GM21381 (cell line): ENCODE measurements around the gene PPM1N.
"Not testable (repeated sequence)": the region's sequence is repeated elsewhere in the genome, so short reads cannot be mapped to it uniquely, and the experiment has no call there.

Experiments
- ATAC-seq: cut with Tn5 transposase; IDR thresholded peaks from one replicate; pipeline ENCODE4 v1.9.1; 2021; ENCODE audit warnings: mild to moderate bottlenecking, moderate library complexity; ENCODE audit not compliant: unreplicated experiment

The PPM1N gene

GRCh38 chr19:45507872-45508416 lies 9.7 kb downstream of the PPM1N start:
- ATAC-seq = no peak

- ATAC-seq = no peak
These were observed 10.2 kb downstream of the PPM1N start for GRCh38 chr19:45508417-45508860.

- no peak for ATAC-seq
These were observed 10.8 kb downstream of the PPM1N start for GRCh38 chr19:45508861-45509691.

GRCh38 chr19:45509692-45510015 lies 11.4 kb downstream of the PPM1N start:
- ATAC-seq = no peak

GRCh38 chr19:45510352-45510751 lies 12.1 kb downstream of the PPM1N start:
- ATAC-seq = not testable (repeated sequence)

- ATAC-seq = no peak
These were observed 12.8 kb downstream of the PPM1N start for GRCh38 chr19:45511074-45511473.

- no peak for ATAC-seq
These were observed 14.7 kb downstream of the PPM1N start for GRCh38 chr19:45512881-45513483.

GRCh38 chr19:45514376-45515051 lies 16.3 kb downstream of the PPM1N start:
- no peak for ATAC-seq

- ATAC-seq = no peak
These were observed 16.9 kb downstream of the PPM1N start for GRCh38 chr19:45515081-45515624.

- no peak for ATAC-seq
These were observed 17.7 kb downstream of the PPM1N start for GRCh38 chr19:45515807-45516401.

- ATAC-seq = no peak
These were observed 19.0 kb downstream of the PPM1N start for GRCh38 chr19:45517238-45517637.

GRCh38 chr19:45517641-45518468 lies 19.6 kb downstream of the PPM1N start:
- no peak for ATAC-seq

GRCh38 chr19:45518469-45518826 lies 20.2 kb downstream of the PPM1N start:
- ATAC-seq = no peak

- no peak for ATAC-seq
These were observed 24.0 kb downstream of the PPM1N start for GRCh38 chr19:45522010-45522941.

- ATAC-seq = peak; percentile 71
These were observed 25.5 kb downstream of the PPM1N start for GRCh38 chr19:45523642-45524256.

GRCh38 chr19:45524575-45525129 lies 26.4 kb downstream of the PPM1N start:
- ATAC-seq = no peak

GRCh38 chr19:45526143-45526542 lies 27.9 kb downstream of the PPM1N start:
- no peak for ATAC-seq

GRCh38 chr19:45526971-45527370 lies 28.7 kb downstream of the PPM1N start:
- no peak for ATAC-seq
